ENCODE data around the gene PRR14.
"Not testable (repeated sequence)": the region's sequence is repeated elsewhere in the genome, so short reads cannot be mapped to it uniquely, and the experiment has no call there.

Gene PRR14

DNA sequence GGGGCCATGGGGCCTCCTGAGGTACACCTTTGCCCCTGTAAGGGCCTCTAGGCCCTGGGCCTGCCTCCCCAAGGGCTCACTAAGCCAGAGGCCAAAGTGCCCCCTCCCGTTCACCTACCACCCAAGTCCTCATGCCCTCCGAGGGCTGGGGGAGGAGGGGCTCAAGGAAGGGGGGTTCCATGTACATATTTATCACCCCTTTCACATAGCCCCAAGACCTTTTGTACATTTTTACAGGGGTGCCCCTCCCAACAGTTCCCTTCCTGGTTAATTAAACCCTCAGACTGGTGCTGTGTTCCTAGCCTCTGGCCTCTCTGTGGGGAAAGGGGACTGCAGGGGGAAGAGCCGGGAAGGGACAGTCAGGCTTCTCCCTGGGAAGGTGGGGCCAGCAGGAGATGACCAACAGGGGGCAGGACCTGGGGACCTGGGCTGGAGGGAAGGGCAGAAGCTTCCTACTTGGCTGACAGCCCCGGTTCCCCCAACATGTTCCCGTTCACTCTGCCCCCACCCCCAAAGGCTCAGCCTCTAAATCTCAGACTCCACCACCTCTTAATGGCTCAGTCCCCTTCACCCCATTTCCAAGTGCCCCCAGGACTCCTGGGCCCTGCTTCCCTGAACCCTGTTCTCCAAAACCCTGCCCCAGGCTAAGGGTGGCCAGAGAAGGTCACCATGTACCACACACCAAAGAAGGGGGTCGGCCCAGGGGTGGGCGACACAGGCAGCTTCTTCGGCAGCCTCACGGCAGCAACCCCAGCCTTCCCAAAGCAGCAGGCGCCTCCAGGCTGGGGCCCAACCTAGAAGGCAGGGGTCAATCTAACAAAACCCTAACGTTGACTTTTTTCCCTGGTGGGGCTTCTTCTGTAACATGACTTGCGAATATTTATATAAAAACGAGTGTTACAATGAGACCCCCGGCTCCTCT is 19.4 kb downstream of the PRR14 start:
- Mint-ChIP-seq H3K9me3 (no peaks in the 10 kb centered on the region), H3K4me1 (ENCODE audit: low read depth) (no peaks in the 10 kb centered on the region), H3K36me3 (ENCODE audit: low read depth) (peaks cover 32% of the 10 kb centered on the region), H3K4me3 (no peak overlapping the region), H3K27me3 (ENCODE audit: low read depth) (no peaks in the 10 kb centered on the region), H3K27ac (no peak overlapping the region)
- no peak for DNase-seq (ENCODE audit: low spot score)

DNA sequence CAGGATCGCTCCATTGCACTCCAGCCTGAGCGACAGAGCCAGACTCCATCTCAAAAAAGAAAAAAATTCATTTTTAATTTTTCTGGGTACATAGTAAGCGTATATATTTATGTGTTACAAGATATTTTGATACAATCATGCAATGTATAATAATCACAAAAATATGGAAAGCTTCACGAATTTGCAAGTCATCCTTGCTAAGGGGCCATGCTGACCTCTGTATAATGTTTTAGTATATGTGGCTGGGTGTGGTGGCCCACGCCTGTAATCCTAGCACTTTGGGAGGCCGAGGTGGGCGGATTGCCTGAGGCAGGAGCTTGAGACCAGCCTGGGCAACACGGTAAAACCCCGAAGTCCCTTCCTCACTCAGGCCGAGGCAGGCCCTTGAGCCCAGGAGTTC is 24.4 kb downstream of the PRR14 start:
- H3K4me1 Mint-ChIP-seq (ENCODE audit: low read depth) = no peaks in the 10 kb centered on the region
- H3K4me3 Mint-ChIP-seq = no peak overlapping the region
- no peaks in the 10 kb centered on the region for H3K9me3 Mint-ChIP-seq
- no peak overlapping the region for H3K27ac Mint-ChIP-seq
- H3K27me3 Mint-ChIP-seq (ENCODE audit: low read depth) = no peaks in the 10 kb centered on the region
- H3K36me3 Mint-ChIP-seq (ENCODE audit: low read depth) = peaks cover 10% of the 10 kb centered on the region
- no peak for DNase-seq (ENCODE audit: low spot score)

GRCh38 chr16:30677931-30678585 is 27.3 kb downstream of the PRR14 start:
- no peak for DNase-seq (ENCODE audit: low spot score)
- Mint-ChIP-seq H3K27me3 (ENCODE audit: low read depth) (no peaks in the 10 kb centered on the region), H3K4me3 (no peak overlapping the region), H3K27ac (no peak overlapping the region), H3K36me3 (ENCODE audit: low read depth) (no peaks in the 10 kb centered on the region), H3K4me1 (ENCODE audit: low read depth) (no peaks in the 10 kb centered on the region), H3K9me3 (no peaks in the 10 kb centered on the region)

DNA sequence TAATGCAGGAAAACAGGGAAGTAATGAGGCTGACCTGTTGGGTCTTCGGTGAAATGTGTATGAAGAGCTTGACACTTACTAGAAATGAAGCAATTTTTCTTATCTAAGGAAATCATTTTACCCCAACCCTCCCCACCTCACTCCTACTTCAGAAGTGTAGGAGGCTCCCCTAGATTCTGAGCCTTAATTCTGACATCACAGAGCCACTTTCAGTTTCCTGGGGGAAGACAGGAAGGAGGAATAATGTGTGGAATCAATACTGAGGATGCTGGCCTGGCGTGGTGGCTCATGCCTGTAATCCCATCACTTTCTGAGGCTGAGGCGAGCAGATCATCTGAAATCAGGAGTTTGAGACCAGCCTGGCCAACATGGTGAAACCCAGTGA is 27.8 kb downstream of the PRR14 start:
- no peak overlapping the region for H3K27ac Mint-ChIP-seq
- no peaks in the 10 kb centered on the region for H3K27me3 Mint-ChIP-seq (ENCODE audit: low read depth)
- DNase-seq (ENCODE audit: low spot score) = no peak
- H3K36me3 Mint-ChIP-seq (ENCODE audit: low read depth) = no peaks in the 10 kb centered on the region
- H3K9me3 Mint-ChIP-seq = no peaks in the 10 kb centered on the region
- H3K4me3 Mint-ChIP-seq = no peak overlapping the region
- H3K4me1 Mint-ChIP-seq (ENCODE audit: low read depth) = no peaks in the 10 kb centered on the region

DNA sequence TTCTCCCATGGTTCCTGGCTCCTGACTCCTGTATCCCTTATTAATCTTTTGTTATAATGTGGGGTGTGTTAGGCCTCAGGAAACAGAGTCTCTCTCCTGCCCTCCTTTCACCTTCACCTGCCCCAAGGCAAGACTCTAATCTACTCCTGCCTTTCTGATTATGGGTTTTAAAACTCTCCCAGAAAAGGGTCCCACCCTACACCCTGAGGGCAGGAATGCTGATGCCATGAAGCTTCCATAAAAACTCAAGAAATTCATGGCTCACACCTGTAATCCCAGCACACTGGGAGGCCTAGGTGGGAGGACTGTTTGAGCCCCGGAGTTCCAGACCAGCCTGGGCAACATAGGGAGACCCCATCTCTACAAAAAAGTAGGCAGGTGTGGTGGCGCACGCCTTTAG is 29.6 kb downstream of the PRR14 start:
- H3K27ac Mint-ChIP-seq = no peak overlapping the region
- no peaks in the 10 kb centered on the region for H3K36me3 Mint-ChIP-seq (ENCODE audit: low read depth)
- no peak for DNase-seq (ENCODE audit: low spot score)
- H3K9me3 Mint-ChIP-seq = no peaks in the 10 kb centered on the region
- no peaks in the 10 kb centered on the region for H3K27me3 Mint-ChIP-seq (ENCODE audit: low read depth)
- H3K4me1 Mint-ChIP-seq (ENCODE audit: low read depth) = no peaks in the 10 kb centered on the region
- no peak overlapping the region for H3K4me3 Mint-ChIP-seq

- Mint-ChIP-seq H3K9me3 (no peaks in the 10 kb centered on the region), H3K36me3 (ENCODE audit: low read depth) (no peaks in the 10 kb centered on the region), H3K27me3 (ENCODE audit: low read depth) (no peaks in the 10 kb centered on the region), H3K4me1 (ENCODE audit: low read depth) (peaks cover 7% of the 10 kb centered on the region), H3K27ac (no peak overlapping the region), H3K4me3 (no peak overlapping the region)
- DNase-seq (ENCODE audit: low spot score) = no peak
Measured at GRCh38 chr16:30688701-30689100, 37.9 kb downstream of the PRR14 start.

GRCh38 chr16:30691907-30692306 is 41.1 kb downstream of the PRR14 start:
- Mint-ChIP-seq H3K4me1 (ENCODE audit: low read depth) (peaks cover 16% of the 10 kb centered on the region), H3K9me3 (no peaks in the 10 kb centered on the region), H3K27ac (no peak overlapping the region), H3K27me3 (ENCODE audit: low read depth) (no peaks in the 10 kb centered on the region), H3K4me3 (no peak overlapping the region), H3K36me3 (ENCODE audit: low read depth) (no peaks in the 10 kb centered on the region)
- no peak for DNase-seq (ENCODE audit: low spot score)

- H3K27ac Mint-ChIP-seq = peak overlapping the region; percentile 10
- no peak for DNase-seq (ENCODE audit: low spot score)
- peaks cover 22% of the 10 kb centered on the region for H3K4me1 Mint-ChIP-seq (ENCODE audit: low read depth)
- no peaks in the 10 kb centered on the region for H3K9me3 Mint-ChIP-seq
- no peaks in the 10 kb centered on the region for H3K27me3 Mint-ChIP-seq (ENCODE audit: low read depth)
- H3K36me3 Mint-ChIP-seq (ENCODE audit: low read depth) = no peaks in the 10 kb centered on the region
- no peak overlapping the region for H3K4me3 Mint-ChIP-seq
Measured at GRCh38 chr16:30692396-30693064, 41.8 kb downstream of the PRR14 start.

DNA sequence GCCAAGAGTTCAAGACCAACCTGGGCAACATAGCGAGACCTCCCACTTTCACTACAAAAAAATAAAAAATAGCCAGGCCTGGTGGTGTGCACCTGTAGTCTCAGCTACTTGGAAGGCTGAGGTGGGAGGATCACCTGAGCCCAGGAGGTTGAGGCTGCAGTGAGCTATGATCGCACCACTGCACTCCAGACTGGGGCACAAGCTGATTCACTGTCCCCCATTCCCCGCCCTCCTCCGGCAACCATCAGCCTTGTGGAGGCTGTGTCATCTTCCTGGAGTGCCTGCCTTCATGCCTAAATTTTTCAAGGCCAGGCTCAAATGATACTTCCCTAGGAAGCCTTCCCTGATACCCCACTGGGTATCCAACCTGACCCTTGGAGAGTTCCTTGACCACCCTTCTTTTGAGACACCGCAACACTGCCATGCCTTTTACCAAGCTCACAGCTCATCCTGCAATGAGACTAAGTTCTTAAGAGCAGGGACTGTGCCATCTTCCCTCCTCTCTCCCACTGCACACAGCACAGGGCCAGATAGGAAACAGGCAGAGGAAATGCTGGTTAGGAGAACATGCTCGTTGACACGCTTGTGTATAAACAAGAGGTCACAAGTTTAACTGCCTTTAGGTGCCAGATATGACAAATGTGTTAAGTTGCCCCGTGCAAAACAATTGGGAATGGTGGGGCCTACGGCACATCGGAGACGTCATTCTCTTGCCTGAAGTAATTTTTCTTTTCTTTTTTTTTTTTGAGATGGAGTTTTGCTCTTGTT is 44.4 kb downstream of the PRR14 start:
- no peak for DNase-seq (ENCODE audit: low spot score)
- Mint-ChIP-seq H3K4me1 (ENCODE audit: low read depth) (peaks cover 36% of the 10 kb centered on the region), H3K27me3 (ENCODE audit: low read depth) (no peaks in the 10 kb centered on the region), H3K36me3 (ENCODE audit: low read depth) (peaks cover 12% of the 10 kb centered on the region), H3K27ac (peak overlapping the region; percentile 15), H3K4me3 (no peak overlapping the region), H3K9me3 (no peaks in the 10 kb centered on the region)

GRCh38 chr16:30696646-30697045 is 45.9 kb downstream of the PRR14 start:
- H3K27ac Mint-ChIP-seq; H3K9me3 Mint-ChIP-seq; H3K27me3 Mint-ChIP-seq (ENCODE audit: low read depth); DNase-seq (ENCODE audit: low spot score); H3K4me3 Mint-ChIP-seq: not testable (repeated sequence)
- H3K4me1 Mint-ChIP-seq (ENCODE audit: low read depth) = peaks cover 41% of the 10 kb centered on the region
- peaks cover 24% of the 10 kb centered on the region for H3K36me3 Mint-ChIP-seq (ENCODE audit: low read depth)

GRCh38 chr16:30697264-30698138 is 46.7 kb downstream of the PRR14 start:
- peak overlapping the region; percentile 99 for H3K4me3 Mint-ChIP-seq
- H3K36me3 Mint-ChIP-seq (ENCODE audit: low read depth) = peaks cover 25% of the 10 kb centered on the region
- peaks cover 40% of the 10 kb centered on the region for H3K4me1 Mint-ChIP-seq (ENCODE audit: low read depth)
- H3K27me3 Mint-ChIP-seq (ENCODE audit: low read depth) = no peaks in the 10 kb centered on the region
- H3K9me3 Mint-ChIP-seq = no peaks in the 10 kb centered on the region
- DNase-seq (ENCODE audit: low spot score) = no peak
- H3K27ac Mint-ChIP-seq = peak overlapping the region; percentile 100

DNA sequence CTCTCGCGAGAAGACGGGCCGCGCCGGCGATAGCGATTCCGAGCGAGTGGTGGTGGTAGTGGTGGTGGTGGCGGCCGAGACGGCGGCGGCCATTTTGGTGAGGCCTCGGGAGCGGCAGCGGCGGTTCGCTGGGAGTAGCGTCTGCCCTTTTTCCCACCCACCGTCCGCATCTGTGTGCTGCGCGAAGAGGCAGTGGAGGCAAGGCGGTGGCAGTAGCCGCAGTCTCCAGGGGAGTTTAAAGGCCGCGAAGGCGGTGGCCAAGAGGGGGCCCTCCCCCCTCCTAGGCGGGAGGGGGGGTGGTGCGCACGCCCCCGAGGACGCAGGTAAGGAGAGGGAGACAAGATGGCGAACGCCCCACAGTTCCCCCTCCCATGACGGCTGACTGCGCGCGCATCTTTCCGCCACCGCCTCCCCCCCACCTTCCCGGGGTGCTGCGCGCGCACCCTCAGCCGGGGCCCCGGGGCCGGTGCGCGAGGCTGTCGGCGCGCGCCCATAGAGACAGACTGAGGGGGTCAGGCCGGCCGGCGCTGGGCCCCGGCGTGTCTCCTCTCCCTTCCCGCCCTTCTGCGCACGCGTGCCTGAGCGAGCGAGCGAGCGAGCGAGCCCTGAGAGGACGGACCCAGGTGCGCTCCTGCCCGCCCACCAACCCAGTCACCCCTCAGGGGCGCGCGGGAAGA is 47.5 kb downstream of the PRR14 start:
- Mint-ChIP-seq H3K4me3 (peak overlapping the region; percentile 99), H3K27me3 (ENCODE audit: low read depth) (no peaks in the 10 kb centered on the region), H3K4me1 (ENCODE audit: low read depth) (peaks cover 39% of the 10 kb centered on the region), H3K9me3 (no peaks in the 10 kb centered on the region), H3K36me3 (ENCODE audit: low read depth) (peaks cover 32% of the 10 kb centered on the region), H3K27ac (peak overlapping the region; percentile 100)
- DNase-seq (ENCODE audit: low spot score) = peak; percentile 99

All from T-helper 2 cell treated with Interferon-gamma antibody and Interleukin-4, amounts not matched to agents 5 μg/mL and 100 μg/mL, for 36 hours (primary cell).